Loucy (cell line): ENCODE measurements around the gene ASB1.

ENCODE experiments used
- H2AFZ ChIP-seq: fragments of 200-600 bp; sonication (generic); 2 replicates; pipeline ENCODE4 v1.6.0; 2016; ENCODE audit warnings: antibody characterized with exemption, mild to moderate bottlenecking, low read length, moderate library complexity
- H3F3A ChIP-seq: fragments of 200-600 bp; 2 replicates; pipeline ENCODE4 v1.6.0; 2016; ENCODE audit warnings: antibody characterized with exemption, low read depth, mild to moderate bottlenecking
- H3K27me3 ChIP-seq: fragments of 200-600 bp; sonication (generic); 2 replicates; pipeline ENCODE4 v1.6.1; 2014; ENCODE audit warnings: low read length, mild to moderate bottlenecking; ENCODE audit not compliant: insufficient read depth, poor library complexity, severe bottlenecking
- H3K36me3 ChIP-seq: fragments of 200-600 bp; sonication (generic); 2 replicates; pipeline ENCODE4 v1.6.1; 2016; ENCODE audit warnings: low read length; ENCODE audit not compliant: insufficient read depth
- H3K4me1 ChIP-seq: fragments of 200-600 bp; sonication (generic); 2 replicates; pipeline ENCODE4 v1.5.1; 2014; ENCODE audit warnings: low read length, mild to moderate bottlenecking; ENCODE audit not compliant: insufficient read depth, poor library complexity, severe bottlenecking
- H3K4me2 ChIP-seq: fragments of 200-600 bp; sonication (generic); 2 replicates; pipeline ENCODE4 v1.6.0; 2014; ENCODE audit warnings: antibody characterized with exemption, low read length, low read depth, mild to moderate bottlenecking; ENCODE audit not compliant: poor library complexity, severe bottlenecking
- H3K4me3 ChIP-seq: fragments of 200-600 bp; sonication (generic); 2 replicates; pipeline ENCODE4 v1.5.1; 2014; ENCODE audit warnings: low read length, mild to moderate bottlenecking, mixed read lengths; ENCODE audit not compliant: poor library complexity, severe bottlenecking
- H3K79me2 ChIP-seq: fragments of 200-600 bp; sonication (generic); 2 replicates; pipeline ENCODE4 v1.6.1; 2014; ENCODE audit warnings: low read length; ENCODE audit not compliant: insufficient read depth
- H3K9ac ChIP-seq: fragments of 200-600 bp; sonication (generic); 2 replicates; pipeline ENCODE4 v1.6.0; 2014; ENCODE audit warnings: mild to moderate bottlenecking, low read depth, low read length, moderate library complexity; ENCODE audit not compliant: poor library complexity, severe bottlenecking
- H3K9me2 ChIP-seq: fragments of 200-600 bp; sonication (generic); replicated peaks from 2 replicates; pipeline ENCODE4 v1.6.1; 2016; ENCODE audit warnings: low read depth, low read length, mixed read lengths
- H3K9me3 ChIP-seq: fragments of 200-600 bp; sonication (generic); 2 replicates; pipeline ENCODE4 v1.6.1; 2014; ENCODE audit warnings: mild to moderate bottlenecking, antibody characterized with exemption, low read length, low read depth; ENCODE audit not compliant: insufficient read depth
- H4K20me1 ChIP-seq: fragments of 200-600 bp; sonication (generic); 2 replicates; pipeline ENCODE4 v1.6.0; 2014; ENCODE audit warnings: antibody characterized with exemption, low read length, mild to moderate bottlenecking; ENCODE audit not compliant: insufficient read depth, poor library complexity, severe bottlenecking
- EZH2phosphoT487 ChIP-seq: fragments of 200-600 bp; IDR thresholded peaks from 2 replicates; pipeline ENCODE4 v1.6.1; 2018; ENCODE audit warnings: antibody characterized with exemption, mild to moderate bottlenecking, moderate library complexity, borderline replicate concordance
- TF ChIP-seq, protein P1 (sequence below): fragments of 200-600 bp; sonication (generic); conservative IDR thresholded peaks from 2 replicates; pipeline ENCODE4 v1.5.1; 2014; ENCODE audit warnings: mild to moderate bottlenecking, antibody characterized with exemption, low read length

Gene ASB1

DNA sequence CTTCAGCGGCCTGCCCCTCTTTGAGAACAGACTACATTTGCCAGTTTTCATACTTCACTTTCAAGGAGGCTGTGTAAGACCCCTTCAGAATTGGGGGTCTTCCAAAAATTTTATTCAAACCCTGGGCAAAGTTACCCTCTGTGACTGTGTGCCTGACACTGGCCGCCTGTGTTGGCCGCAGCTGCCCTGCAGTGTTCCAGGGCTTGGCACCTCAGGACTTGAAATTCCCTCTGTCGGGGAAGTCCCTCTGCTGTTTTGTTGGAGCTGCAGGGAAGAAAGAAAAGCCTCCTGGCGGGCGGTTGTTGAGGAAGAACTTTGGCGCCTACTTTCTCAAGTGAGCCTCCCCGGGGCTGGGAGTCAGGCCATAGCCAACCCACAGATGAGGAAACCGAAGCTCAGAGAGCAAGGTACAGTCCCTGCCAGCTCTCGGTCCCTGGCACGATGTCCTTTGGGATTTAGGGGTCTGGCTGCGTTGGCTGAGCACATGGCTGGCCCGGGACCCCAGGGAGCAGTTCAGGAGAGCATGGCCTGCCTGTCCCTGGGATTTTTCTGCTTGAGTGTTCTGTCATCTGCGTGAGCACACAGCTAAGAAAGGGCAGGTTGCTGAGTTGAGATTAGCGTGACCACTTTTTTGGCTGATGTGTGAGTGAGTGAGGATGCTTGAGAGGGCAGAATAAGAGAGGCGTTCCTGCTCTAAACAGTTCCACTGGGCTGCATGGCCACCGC is 17.9 kb upstream of the ASB1 start:
- no peaks in the 10 kb centered on the region for H4K20me1 ChIP-seq
- H3F3A ChIP-seq, result no peaks in the 10 kb centered on the region
- TF ChIP-seq, protein P1, sequence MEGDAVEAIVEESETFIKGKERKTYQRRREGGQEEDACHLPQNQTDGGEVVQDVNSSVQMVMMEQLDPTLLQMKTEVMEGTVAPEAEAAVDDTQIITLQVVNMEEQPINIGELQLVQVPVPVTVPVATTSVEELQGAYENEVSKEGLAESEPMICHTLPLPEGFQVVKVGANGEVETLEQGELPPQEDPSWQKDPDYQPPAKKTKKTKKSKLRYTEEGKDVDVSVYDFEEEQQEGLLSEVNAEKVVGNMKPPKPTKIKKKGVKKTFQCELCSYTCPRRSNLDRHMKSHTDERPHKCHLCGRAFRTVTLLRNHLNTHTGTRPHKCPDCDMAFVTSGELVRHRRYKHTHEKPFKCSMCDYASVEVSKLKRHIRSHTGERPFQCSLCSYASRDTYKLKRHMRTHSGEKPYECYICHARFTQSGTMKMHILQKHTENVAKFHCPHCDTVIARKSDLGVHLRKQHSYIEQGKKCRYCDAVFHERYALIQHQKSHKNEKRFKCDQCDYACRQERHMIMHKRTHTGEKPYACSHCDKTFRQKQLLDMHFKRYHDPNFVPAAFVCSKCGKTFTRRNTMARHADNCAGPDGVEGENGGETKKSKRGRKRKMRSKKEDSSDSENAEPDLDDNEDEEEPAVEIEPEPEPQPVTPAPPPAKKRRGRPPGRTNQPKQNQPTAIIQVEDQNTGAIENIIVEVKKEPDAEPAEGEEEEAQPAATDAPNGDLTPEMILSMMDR, result no peak
- no peak for TF ChIP-seq EZH2phosphoT487
- no peak overlapping the region for H3K9ac ChIP-seq
- no peak overlapping the region for H3K4me2 ChIP-seq
- peaks cover 26% of the 10 kb centered on the region for H3K4me1 ChIP-seq
- H3K9me3 ChIP-seq, result no peaks in the 10 kb centered on the region
- H3K9me2 ChIP-seq, result no peaks in the 10 kb centered on the region
- no peaks in the 10 kb centered on the region for H3K36me3 ChIP-seq
- H3K4me3 ChIP-seq, result no peak overlapping the region
- no peaks in the 10 kb centered on the region for H3K79me2 ChIP-seq
- H3K27me3 ChIP-seq, result no peaks in the 10 kb centered on the region
- no peak overlapping the region for H2AFZ ChIP-seq

DNA sequence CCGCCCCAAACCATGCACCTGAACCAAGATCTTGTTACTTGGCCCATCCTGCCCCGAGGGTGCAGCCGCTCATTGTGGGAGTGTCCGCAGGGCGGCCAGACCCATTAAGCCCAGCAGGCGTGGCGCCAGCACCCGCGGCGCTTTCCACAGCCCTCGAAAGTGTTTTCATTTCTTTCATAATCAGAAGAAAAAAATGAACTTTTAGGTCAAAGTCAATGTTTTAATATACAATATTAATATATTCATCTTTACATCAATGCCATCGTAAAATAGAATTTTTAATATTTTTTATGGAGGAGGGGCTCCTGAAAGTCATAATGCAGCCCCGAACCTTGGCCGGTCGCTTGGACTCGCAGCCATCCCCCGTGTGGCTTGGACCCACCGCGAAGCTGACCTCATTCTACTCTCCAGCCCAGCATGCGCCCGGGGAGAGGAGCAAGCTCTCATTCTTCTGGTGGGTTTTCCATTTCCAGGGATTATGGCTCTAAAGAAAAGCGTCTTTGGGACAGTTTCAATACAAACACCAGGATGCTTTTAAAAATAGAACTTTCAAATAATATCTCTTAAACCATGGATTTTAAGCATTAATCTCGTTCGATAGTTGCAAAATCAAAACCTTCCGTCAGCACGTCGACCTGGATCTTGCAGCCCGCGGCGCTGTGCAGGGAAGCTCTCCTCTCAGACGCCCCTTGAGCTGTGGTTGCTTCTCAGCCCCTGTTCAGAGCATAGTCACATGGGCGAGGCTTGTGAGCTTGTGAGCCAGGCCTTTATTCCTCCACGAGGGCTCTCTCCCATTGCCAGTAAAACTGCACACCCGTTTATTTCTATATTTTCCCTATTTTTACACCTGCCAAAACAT is 17.2 kb upstream of the ASB1 start:
- H3K27me3 ChIP-seq, result no peaks in the 10 kb centered on the region
- no peak overlapping the region for H3K4me2 ChIP-seq
- no peaks in the 10 kb centered on the region for H4K20me1 ChIP-seq
- no peaks in the 10 kb centered on the region for H3K9me2 ChIP-seq
- H3F3A ChIP-seq, result no peaks in the 10 kb centered on the region
- peaks cover 24% of the 10 kb centered on the region for H3K4me1 ChIP-seq
- no peak overlapping the region for H3K4me3 ChIP-seq
- no peaks in the 10 kb centered on the region for H3K79me2 ChIP-seq
- no peak overlapping the region for H3K9ac ChIP-seq
- TF ChIP-seq, protein P1, result no peak
- no peak for TF ChIP-seq EZH2phosphoT487
- H3K9me3 ChIP-seq, result no peaks in the 10 kb centered on the region
- no peak overlapping the region for H2AFZ ChIP-seq
- no peaks in the 10 kb centered on the region for H3K36me3 ChIP-seq

DNA sequence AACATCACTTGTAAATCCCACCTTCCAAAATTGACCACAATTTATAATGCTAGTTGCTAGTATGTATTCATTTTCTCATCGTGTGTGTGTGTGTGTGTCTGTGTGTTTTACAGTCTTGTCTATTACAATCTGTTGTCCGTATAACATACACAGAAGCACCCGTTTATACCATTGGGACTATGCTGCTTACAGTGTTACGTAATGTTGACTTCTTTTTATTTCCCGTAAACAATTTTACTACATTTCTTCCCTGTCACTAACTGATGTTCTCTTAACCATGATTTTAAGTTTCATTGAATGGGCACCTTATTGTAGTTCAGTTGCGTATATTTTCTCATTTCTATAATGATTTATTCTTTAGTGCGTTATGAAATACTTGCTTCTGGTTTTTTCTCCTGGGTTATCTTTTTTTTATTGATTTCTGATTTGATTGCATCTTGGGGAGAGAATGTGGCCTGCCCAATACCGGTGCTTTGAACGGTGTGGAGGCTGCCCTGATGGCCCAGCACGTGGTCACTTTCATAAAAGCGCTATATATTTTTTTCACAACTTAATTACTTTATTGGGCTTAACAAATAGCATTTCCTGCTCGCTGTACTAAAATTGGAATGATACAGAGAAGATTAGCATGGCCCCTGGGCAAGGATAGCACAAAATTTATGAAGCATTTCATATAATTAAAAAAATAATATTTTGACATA is 14.5 kb upstream of the ASB1 start:
- H3K9me2 ChIP-seq, result no peaks in the 10 kb centered on the region
- H3K4me1 ChIP-seq, result peaks cover 9% of the 10 kb centered on the region
- TF ChIP-seq, protein P1, result no peak
- TF ChIP-seq EZH2phosphoT487, result no peak
- no peaks in the 10 kb centered on the region for H3F3A ChIP-seq
- H3K79me2 ChIP-seq, result no peaks in the 10 kb centered on the region
- no peak overlapping the region for H3K4me2 ChIP-seq
- H3K9ac ChIP-seq, result no peak overlapping the region
- H2AFZ ChIP-seq, result no peak overlapping the region
- no peak overlapping the region for H3K4me3 ChIP-seq
- H3K36me3 ChIP-seq, result no peaks in the 10 kb centered on the region
- no peaks in the 10 kb centered on the region for H4K20me1 ChIP-seq
- peaks cover 9% of the 10 kb centered on the region; the same call in 1 of the 2 replicates for H3K9me3 ChIP-seq
- no peaks in the 10 kb centered on the region for H3K27me3 ChIP-seq
